Activated naive CD4-positive, alpha-beta T cell treated with anti-CD3 and anti-CD28 coated beads, Interleukin-2, amount 50 U/mL, for 24 hours (primary cell): ENCODE results near the gene AXIN2.
"Not testable (repeated sequence)": the region's sequence is repeated elsewhere in the genome, so short reads cannot be mapped to it uniquely, and the experiment has no call there.

ENCODE experiments used
- H3K27ac Mint-ChIP-seq: one replicate; pipeline ENCODE4 v1.8.0; 2021; ENCODE audit warnings: mild to moderate bottlenecking, mixed read lengths
- H3K27me3 Mint-ChIP-seq: one replicate; pipeline ENCODE4 v1.8.0; 2021; ENCODE audit warnings: mixed read lengths
- H3K36me3 Mint-ChIP-seq: one replicate; pipeline ENCODE4 v1.8.0; 2021; ENCODE audit warnings: mixed read lengths
- H3K4me1 Mint-ChIP-seq: one replicate; pipeline ENCODE4 v1.8.0; 2021; ENCODE audit warnings: mixed read lengths
- H3K4me3 Mint-ChIP-seq: one replicate; pipeline ENCODE4 v1.8.0; 2021; ENCODE audit warnings: mild to moderate bottlenecking, mixed read lengths
- H3K9me3 Mint-ChIP-seq: one replicate; pipeline ENCODE4 v1.8.0; 2021; ENCODE audit warnings: mixed read lengths

AXIN2 gene

GRCh38 chr17:65527857-65528591 is 33.4 kb downstream of the AXIN2 start:
- H3K27me3 Mint-ChIP-seq, result no peaks in the 10 kb centered on the region
- H3K4me3 Mint-ChIP-seq, result no peak overlapping the region
- no peaks in the 10 kb centered on the region for H3K9me3 Mint-ChIP-seq
- peaks cover 31% of the 10 kb centered on the region for H3K4me1 Mint-ChIP-seq
- no peak overlapping the region for H3K27ac Mint-ChIP-seq
- H3K36me3 Mint-ChIP-seq, result peaks cover 3% of the 10 kb centered on the region

GRCh38 chr17:65527381-65527780 is 34.1 kb downstream of the AXIN2 start:
- Mint-ChIP-seq H3K27ac (peak overlapping the region; percentile 73), H3K9me3 (no peaks in the 10 kb centered on the region), H3K4me3 (no peak overlapping the region), H3K4me1 (peaks cover 37% of the 10 kb centered on the region), H3K36me3 (peaks cover 3% of the 10 kb centered on the region), H3K27me3 (no peaks in the 10 kb centered on the region)

DNA sequence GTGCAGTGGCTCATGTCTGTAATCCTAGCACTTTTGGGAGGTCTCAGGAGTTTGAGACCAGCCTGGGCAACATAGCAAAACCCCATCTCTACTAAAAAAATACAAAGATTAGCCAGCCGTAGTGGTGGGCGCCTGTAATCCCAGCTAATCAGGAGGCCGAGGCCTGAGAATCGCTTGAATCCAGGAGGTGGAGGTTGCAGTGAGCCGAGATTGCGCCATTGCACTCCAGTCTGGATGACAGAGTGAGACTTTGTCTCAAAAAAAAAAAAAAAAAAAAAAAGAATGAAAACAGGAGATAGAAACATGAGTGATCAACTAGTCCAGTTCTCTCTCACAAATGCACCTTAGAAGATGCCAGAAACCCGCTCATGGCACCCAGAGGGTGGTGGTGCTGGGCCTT is 34.6 kb downstream of the AXIN2 start:
- Mint-ChIP-seq H3K4me1 (peaks cover 37% of the 10 kb centered on the region), H3K27ac (peak overlapping the region; percentile 27)
- not testable (repeated sequence) for H3K27me3 Mint-ChIP-seq

GRCh38 chr17:65523853-65524664 is 37.4 kb downstream of the AXIN2 start:
- peak overlapping the region; percentile 85 for H3K27ac Mint-ChIP-seq
- no peaks in the 10 kb centered on the region for H3K36me3 Mint-ChIP-seq
- peak overlapping the region; percentile 52 for H3K4me3 Mint-ChIP-seq
- H3K27me3 Mint-ChIP-seq, result no peaks in the 10 kb centered on the region
- H3K9me3 Mint-ChIP-seq, result no peaks in the 10 kb centered on the region
- H3K4me1 Mint-ChIP-seq, result peaks cover 53% of the 10 kb centered on the region

More for the DNA sequence above, 34.6 kb downstream of the AXIN2 start:
- not testable (repeated sequence) for H3K36me3 Mint-ChIP-seq, H3K9me3 Mint-ChIP-seq, H3K4me3 Mint-ChIP-seq

DNA sequence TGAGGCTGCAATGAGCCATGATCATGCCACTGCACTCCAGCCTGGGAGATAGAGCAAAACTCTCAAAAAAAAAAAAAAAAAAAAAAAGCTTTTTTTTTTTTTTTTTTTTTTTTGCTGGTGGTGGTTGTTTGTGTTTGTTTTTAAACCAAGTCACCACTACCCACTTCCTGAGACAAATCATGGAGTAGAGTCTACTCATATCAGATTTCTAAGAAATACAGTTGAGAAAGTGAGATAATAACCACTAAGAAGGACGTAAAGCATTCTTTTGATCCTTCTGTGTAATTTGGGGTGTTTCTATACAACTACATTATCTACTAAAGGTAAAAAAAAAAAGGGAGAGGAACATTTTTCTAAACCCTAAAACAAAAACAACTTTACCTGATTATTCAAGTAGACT is 38.0 kb downstream of the AXIN2 start:
- no peaks in the 10 kb centered on the region for H3K36me3 Mint-ChIP-seq
- no peaks in the 10 kb centered on the region for H3K27me3 Mint-ChIP-seq
- peak overlapping the region; percentile 62 for H3K27ac Mint-ChIP-seq
- no peaks in the 10 kb centered on the region for H3K9me3 Mint-ChIP-seq
- peak overlapping the region; percentile 52 for H3K4me3 Mint-ChIP-seq
- H3K4me1 Mint-ChIP-seq, result peaks cover 57% of the 10 kb centered on the region

DNA sequence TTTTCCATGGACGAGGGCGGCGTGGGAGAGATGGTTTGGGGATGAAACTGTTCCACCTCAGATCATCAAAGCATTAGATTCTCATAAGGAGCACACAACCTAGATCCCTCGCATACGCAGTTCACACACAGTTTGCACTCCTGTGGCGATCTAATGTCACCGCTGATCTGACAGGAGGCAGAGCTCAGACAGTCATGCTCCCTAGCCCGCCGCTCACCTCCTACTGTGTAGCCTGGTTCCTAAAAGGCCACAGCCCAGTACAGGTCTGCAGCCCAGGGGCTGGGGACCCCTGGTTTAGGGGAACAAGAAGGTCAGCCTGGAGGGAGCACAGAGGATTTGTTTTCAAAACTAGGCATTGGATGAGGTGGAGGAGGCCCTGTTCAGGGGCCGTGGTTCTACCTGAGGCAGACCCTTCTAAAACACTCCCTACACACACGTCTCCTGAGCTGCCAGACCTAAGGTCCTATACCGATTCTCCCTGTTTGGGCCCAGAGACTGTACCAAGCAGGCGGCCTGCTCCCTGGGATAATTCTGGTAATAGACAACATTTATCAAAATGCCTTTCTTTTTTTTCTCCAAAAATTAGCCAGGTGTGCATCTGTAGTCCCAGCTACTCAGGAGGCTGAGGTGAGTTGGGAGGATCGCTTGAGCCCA is 38.6 kb downstream of the AXIN2 start:
- H3K27ac Mint-ChIP-seq, result peak overlapping the region; percentile 60
- H3K4me3 Mint-ChIP-seq, result peak overlapping the region; percentile 11
- peaks cover 58% of the 10 kb centered on the region for H3K4me1 Mint-ChIP-seq
- H3K36me3 Mint-ChIP-seq, result no peaks in the 10 kb centered on the region
- no peaks in the 10 kb centered on the region for H3K9me3 Mint-ChIP-seq
- no peaks in the 10 kb centered on the region for H3K27me3 Mint-ChIP-seq

DNA sequence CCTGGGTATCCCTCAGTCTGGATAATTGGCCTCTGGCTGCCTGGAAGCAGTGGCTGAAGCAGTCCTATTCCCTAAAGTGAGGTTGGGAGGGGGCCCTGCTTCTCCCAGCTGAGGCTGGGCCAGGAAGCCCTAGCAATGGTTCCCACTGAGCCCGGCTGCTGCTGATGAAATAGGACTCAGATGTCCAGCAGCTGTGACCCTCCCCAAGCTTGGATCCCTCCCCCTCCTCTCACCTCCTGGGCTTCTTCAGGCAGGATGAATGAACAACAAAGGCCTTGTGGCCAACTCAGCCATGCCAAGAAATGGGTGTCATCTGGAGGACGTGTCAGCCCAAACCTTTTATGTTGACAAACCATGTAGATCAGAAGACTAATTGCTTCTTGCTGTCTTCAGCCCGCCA is 42.0 kb downstream of the AXIN2 start:
- Mint-ChIP-seq H3K9me3 (no peaks in the 10 kb centered on the region), H3K4me1 (peaks cover 55% of the 10 kb centered on the region), H3K4me3 (no peak overlapping the region), H3K36me3 (no peaks in the 10 kb centered on the region), H3K27me3 (peaks cover 2% of the 10 kb centered on the region), H3K27ac (no peak overlapping the region)

DNA sequence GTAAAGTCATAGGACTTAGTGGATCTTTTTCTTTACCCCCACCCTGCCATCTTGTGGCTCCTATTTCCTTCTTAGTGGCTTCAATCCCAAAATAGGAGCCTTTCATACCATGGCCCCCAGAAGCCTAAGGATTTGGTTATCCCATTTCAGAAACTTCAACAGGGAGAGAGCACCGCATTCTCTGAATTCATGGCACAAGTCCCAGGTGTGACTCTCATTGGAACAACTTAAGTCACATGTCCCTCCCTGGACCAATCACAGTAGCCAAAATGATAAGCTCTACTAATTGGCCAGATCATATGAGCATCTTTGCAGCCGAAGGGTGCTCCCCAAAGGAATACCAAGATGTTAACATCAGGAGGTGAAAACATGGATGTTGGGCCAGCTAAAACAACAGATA is 43.2 kb downstream of the AXIN2 start:
- Mint-ChIP-seq H3K4me1 (peaks cover 49% of the 10 kb centered on the region), H3K9me3 (no peaks in the 10 kb centered on the region), H3K4me3 (no peak overlapping the region), H3K27me3 (peaks cover 2% of the 10 kb centered on the region), H3K36me3 (no peaks in the 10 kb centered on the region), H3K27ac (no peak overlapping the region)

GRCh38 chr17:65515959-65516948 is 45.2 kb downstream of the AXIN2 start:
- Mint-ChIP-seq H3K9me3 (no peaks in the 10 kb centered on the region), H3K4me3 (no peak overlapping the region), H3K4me1 (peaks cover 29% of the 10 kb centered on the region), H3K27me3 (peaks cover 2% of the 10 kb centered on the region), H3K36me3 (no peaks in the 10 kb centered on the region), H3K27ac (no peak overlapping the region)

DNA sequence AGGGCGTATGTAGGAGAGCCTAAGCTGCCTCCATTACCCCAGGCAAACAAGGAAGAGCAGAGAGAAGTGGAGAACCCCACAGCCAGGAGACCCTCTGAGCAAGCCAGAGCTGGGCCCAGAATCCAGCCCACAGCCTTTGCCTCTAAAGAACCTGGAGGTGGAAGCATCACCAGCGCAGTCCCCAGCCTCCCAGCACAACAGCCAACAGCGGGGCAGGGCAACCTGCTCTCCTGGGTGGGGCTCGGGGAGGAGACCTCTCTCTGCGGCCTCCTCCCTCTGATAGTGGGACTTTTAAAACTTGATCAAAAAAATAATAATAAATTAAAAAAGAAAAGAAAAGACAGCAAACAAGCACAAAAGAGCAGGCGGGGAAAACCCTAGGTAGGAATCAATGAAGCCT is 45.9 kb downstream of the AXIN2 start:
- H3K4me1 Mint-ChIP-seq, result peaks cover 22% of the 10 kb centered on the region
- no peak overlapping the region for H3K27ac Mint-ChIP-seq
- H3K36me3 Mint-ChIP-seq, result no peaks in the 10 kb centered on the region
- H3K4me3 Mint-ChIP-seq, result no peak overlapping the region
- no peaks in the 10 kb centered on the region for H3K9me3 Mint-ChIP-seq
- peaks cover 2% of the 10 kb centered on the region for H3K27me3 Mint-ChIP-seq

DNA sequence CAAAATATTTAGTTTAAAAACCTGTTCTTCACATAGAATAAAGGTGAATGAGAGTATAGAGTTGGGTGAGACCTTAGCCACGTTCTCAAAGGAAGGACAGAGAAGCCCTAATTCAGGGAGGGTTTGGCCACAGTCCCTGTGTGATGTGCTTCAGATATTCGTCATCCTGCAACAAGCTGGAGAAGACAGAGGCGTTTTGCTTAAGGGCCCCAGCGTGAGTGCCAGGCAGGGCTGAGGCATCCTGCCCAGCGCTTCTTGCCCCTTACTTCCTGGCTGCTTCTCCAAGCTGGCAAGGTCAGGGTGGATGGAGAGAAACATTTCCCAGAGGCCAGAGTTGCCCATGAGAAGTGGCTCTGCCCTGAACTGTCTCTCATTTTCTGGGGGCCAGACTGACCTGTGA is 46.9 kb downstream of the AXIN2 start:
- no peak overlapping the region for H3K27ac Mint-ChIP-seq
- peaks cover 2% of the 10 kb centered on the region for H3K27me3 Mint-ChIP-seq
- H3K4me1 Mint-ChIP-seq, result peaks cover 15% of the 10 kb centered on the region
- peaks cover 2% of the 10 kb centered on the region for H3K36me3 Mint-ChIP-seq
- H3K9me3 Mint-ChIP-seq, result no peaks in the 10 kb centered on the region
- no peak overlapping the region for H3K4me3 Mint-ChIP-seq

- H3K4me1 Mint-ChIP-seq, result peaks cover 11% of the 10 kb centered on the region
- H3K4me3 Mint-ChIP-seq, result no peak overlapping the region
- H3K27me3 Mint-ChIP-seq, result peaks cover 2% of the 10 kb centered on the region
- no peaks in the 10 kb centered on the region for H3K9me3 Mint-ChIP-seq
- H3K36me3 Mint-ChIP-seq, result peaks cover 2% of the 10 kb centered on the region
- H3K27ac Mint-ChIP-seq, result no peak overlapping the region
Observed at GRCh38 chr17:65514082-65514481, 47.4 kb downstream of the AXIN2 start.

DNA sequence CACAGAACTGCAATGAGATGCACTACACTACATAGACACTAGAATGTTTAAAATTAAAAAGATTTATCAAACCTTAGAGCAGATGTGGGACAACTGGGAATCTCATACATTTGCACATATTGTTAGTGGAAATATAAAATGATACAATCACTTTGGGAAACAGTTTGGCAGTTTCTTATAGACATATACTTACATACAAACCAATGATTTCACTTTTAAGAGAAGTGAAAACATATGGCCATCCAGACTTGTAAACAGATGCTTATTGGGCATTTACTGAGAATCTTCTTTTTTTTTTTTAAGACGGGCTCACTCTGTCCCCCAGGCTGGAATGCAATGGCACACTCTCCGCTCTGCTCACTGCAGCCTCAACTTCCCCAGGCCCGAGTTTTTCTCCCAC is 50.1 kb downstream of the AXIN2 start:
- no peak overlapping the region for H3K27ac Mint-ChIP-seq
- H3K4me3 Mint-ChIP-seq, result no peak overlapping the region

DNA sequence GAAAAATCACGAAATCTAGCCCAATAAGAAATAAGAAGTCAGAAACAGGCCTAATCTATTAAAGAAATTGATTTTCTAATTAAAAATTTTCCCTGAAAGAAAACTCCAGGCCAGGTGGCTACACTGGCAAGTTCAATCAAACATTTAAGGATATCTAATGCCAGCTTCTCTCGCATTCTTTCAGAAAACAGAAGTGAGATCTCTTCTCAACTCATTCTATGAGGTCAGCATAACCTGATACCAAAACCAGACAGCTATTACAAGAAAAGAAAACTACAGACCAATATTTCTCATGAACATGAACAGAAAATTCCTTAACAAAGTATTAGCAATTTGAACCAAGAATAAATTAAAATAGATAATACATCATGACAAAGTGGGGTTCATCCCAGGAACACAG is 52.4 kb downstream of the AXIN2 start:
- Mint-ChIP-seq H3K27ac (no peak overlapping the region), H3K4me3 (no peak overlapping the region), H3K9me3 (no peaks in the 10 kb centered on the region), H3K27me3 (no peaks in the 10 kb centered on the region), H3K4me1 (peaks cover 2% of the 10 kb centered on the region), H3K36me3 (peaks cover 3% of the 10 kb centered on the region)

More for the DNA sequence above, 50.1 kb downstream of the AXIN2 start:
- Mint-ChIP-seq H3K4me1 (peaks cover 6% of the 10 kb centered on the region), H3K27me3 (peaks cover 2% of the 10 kb centered on the region), H3K36me3 (peaks cover 3% of the 10 kb centered on the region), H3K9me3 (no peaks in the 10 kb centered on the region)

GRCh38 chr17:65504673-65505072 is 56.8 kb downstream of the AXIN2 start:
- not testable (repeated sequence) for H3K36me3 Mint-ChIP-seq, H3K27me3 Mint-ChIP-seq, H3K4me3 Mint-ChIP-seq, H3K4me1 Mint-ChIP-seq, H3K9me3 Mint-ChIP-seq, H3K27ac Mint-ChIP-seq
